HG02840 (cell line): ENCODE data around the gene CYP1B1.
"Not testable (repeated sequence)": the region's sequence is repeated elsewhere in the genome, so short reads cannot be mapped to it uniquely, and the experiment has no call there.

Experiments
- ATAC-seq: cut with Tn5 transposase; IDR thresholded peaks from one replicate; pipeline ENCODE4 v1.9.1; 2021; ENCODE audit warnings: mild to moderate bottlenecking, moderate library complexity, moderate number of reproducible peaks; ENCODE audit not compliant: unreplicated experiment, low FRiP score

The CYP1B1 gene

DNA sequence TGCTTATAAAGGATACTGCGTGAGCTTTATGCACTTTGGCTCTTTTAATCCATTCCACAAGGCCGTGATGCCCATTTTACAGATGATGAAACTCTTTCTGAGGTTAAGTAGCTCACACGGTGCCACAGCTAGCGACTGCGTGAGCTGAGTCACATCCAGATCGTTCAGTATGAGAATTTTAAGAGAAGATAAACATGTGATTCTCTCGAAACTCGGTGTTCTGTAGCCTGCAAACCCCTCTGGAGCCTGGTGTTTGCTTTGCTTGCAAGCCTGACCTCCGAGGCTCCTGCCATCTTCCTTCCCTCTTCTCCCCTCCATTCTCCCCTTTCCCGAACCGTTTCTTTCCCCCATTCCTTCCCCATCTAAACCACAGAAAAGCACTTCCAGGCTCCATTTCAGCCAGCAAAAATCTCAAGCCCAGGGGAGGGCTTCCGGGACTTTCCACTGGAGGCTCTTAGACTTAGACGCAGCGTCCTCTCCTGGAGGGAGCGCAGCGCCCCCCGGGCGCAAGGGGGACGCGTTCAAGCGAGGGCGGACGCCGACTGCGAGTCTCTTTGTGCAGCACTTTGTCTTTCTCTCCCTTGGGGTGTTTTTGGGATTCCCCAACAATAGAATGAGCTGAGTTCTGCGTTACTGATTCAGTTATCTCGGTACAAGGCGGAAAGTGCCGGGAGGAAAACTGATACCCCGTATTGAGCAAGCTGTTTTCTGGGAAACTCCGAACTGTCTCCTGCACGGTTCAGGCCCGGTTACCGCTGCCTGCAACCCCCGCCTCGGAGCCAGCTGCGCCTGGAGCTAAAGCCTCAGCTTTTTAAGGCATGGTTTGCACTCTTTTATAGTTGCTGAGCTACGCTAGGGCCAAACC lies 38.0 kb downstream of the CYP1B1 start:
- peak; percentile 76 for ATAC-seq

DNA sequence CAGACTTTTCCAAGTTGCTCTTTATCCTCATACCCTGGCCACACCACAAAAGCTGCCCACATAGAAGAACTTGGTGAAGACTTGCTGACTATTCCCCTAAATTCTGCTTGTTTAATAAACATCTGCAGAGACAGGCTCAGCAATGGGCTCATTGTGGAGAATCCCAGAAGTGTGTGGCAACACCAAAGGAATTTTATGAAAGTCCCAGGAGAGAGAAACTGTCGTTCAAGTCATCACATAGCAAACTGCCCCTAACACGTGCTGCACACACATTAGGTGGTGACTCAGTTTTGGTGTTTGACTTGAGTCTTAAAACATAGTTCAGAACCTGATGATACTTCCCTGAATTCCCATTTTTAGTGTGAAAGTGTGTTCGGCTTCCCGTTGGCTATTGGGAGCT lies 38.6 kb downstream of the CYP1B1 start:
- no peak for ATAC-seq

DNA sequence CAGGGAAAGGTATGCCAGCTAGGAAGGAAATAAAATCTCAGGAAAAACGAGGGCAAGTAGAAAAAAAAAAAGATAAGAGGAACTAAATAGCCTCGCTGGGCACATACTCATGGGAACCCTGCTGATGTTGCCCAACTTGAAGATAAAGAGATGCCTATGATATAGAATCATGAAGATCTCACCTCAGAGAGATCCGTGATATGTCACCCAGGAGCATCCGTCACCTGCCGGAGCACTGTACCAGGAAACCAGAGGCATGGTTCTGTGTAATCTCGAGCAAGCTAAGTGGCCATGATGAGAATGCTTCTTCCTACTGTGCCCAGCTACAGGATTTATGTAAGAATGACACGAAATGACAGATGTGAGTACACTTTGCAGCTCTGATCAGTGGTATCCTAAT lies 40.0 kb downstream of the CYP1B1 start:
- ATAC-seq, result no peak

GRCh38 chr2:38033646-38034045 lies 42.3 kb downstream of the CYP1B1 start:
- ATAC-seq, result no peak

DNA sequence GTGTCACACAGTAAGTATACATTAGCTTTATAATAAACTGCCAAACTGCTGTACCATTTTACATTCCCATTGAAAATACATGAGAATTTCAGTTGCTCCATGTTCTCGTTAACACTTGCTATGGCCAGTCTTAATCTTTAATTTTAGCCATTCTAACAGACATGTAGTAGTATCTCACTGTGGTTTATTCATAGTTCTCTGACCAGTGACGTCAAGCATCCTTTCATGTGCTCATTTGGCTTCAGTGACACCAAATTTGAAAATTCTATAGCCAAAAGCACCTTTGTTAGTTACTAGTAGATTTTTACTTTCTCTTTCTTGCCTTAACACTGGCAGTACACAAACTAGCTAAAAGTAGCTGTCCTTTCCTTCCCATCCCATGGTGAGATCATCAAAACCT lies 43.0 kb downstream of the CYP1B1 start:
- ATAC-seq, result no peak

DNA sequence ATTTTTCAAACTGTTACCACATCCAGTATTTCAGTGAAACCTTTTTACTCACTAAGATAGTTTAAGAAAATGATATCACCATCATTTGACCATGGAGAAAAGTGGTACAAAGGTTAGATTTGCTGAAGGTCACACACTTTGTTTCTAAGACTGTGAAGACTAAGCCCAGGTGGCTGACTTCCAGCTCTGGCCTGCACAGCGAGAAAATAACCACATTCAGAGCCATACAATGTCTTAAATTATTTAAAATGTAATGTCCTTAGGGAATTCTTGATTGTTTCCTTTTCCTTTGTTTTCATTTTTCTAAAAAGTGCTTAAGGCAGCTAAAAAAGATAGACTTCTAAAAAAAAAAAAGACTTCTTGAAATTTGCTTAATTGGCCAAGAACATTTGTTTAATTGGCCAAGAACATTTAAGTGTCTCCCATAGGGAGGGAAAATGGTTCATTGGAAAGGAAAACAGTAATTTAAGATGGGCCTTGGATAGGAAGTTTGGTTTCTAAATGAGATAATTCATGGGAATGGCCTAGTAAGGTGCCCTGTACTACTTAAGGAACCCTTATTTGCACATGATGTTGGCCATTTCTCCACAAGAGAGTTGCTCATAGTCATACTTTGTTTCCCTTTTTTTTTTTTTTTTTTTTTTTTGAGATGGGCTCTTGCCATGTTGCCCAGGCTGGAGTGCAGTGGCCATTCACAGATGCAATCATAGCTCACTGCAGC lies 45.2 kb downstream of the CYP1B1 start:
- no peak for ATAC-seq

DNA sequence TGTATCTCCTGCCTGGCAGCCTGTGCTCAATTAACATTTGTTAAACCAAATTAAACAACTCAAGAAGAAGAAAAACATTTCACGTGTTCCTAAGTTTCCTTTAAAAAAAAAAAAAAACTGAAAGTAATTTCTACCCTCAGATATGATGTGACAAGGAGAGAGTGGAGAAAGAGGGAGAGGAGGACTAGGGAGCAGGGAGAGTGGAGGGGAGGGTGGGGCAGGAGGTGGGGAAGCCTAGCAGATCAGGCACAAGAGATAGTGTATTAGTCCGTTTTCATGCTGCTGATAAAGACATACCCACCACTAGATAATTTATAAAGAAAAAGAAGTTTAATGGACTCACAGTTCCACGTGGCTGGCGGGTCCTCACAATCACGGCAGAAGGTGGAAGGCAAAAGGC lies 46.4 kb downstream of the CYP1B1 start:
- no peak for ATAC-seq

- no peak for ATAC-seq
These were observed 47.1 kb downstream of the CYP1B1 start for GRCh38 chr2:38028829-38029228.

GRCh38 chr2:38026846-38027245 lies 49.1 kb downstream of the CYP1B1 start:
- ATAC-seq, result no peak

DNA sequence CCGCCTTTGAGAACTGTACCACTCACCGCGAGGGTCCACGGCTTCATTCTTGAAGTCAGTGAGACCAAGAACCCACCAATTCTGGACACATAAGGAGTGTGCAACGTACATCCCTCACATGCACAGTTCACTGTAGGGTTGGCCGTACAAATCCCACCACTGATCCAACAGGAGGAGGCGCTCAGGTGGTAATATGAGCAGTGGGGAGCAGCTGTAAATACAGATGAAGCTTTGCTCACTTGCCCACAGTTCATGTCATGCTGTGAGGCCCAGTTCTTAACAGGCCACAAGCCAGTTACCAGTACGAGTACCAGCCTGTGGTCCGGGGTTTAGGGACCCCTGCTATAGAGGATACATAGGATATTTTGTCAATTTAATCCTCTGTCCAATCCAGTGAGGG lies 54.4 kb downstream of the CYP1B1 start:
- no peak for ATAC-seq

DNA sequence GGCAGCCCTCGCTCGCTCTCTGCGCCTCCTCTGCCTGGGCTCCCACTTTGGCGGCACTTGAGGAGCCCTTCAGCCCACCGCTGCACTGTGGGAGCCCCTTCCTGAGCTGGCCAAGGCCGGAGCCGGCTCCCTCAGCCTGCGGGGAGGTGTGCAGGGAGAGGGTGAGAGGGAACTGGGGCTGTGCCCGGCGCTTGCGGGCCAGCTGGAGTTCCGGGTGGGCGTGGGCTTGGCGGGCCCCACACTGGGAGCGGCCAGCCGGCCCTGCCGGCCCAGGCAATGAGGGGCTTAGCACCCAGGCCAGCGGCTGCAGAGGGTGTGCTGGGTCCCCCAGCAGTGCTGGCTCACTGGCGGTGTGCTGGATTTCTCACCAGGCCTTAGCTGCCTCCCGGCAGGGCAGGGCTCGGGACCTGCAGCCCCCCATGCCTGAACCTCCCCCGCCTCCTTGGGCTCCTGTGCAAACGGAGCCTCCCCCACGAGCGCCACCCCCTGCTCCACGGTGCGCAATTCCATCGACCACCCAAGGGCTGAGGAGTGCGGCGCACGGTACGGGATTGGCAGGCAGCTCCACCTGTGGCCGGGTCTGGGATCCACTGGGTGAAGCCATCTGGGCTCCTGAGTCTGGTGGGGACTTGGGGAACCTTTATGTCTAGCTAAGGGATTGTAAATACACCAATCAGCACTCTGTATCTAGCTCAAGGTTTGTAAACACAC lies 55.4 kb downstream of the CYP1B1 start:
- ATAC-seq, result not testable (repeated sequence)

DNA sequence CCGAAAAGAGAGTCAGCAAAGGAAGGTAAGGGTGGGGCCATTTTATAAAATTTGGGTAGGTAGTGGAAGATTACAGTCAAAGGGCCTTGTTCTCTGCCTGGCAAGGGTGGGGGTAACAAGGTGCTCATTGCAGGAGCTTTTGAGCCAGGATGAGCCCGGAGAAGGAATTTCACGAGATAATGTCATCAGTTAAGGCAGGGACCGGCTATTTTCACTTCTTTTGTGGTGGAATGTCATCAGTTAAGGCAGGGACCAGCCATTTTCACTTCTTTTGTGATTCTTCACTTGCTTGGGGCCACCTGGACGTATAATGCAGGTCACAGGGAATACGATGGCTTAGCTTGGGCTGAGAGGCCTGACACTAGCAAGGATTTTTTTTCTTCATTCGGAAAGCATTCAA lies 58.1 kb downstream of the CYP1B1 start:
- ATAC-seq, result no peak
